GM15510 (cell line): Measurements from ENCODE around the gene CARMIL1.

Experiments used
- POLR2A ChIP-seq: IDR thresholded peaks from 3 replicates; pipeline ENCODE4 v1.6.1; 2011; ENCODE audit warnings: borderline replicate concordance; ENCODE audit not compliant: insufficient read length; ENCODE audit errors: extremely low read depth

Gene CARMIL1

GRCh38 chr6:25266456-25267100 is 12.6 kb upstream of the CARMIL1 start:
- no peak for TF ChIP-seq POLR2A

GRCh38 chr6:25267662-25268061 is 11.5 kb upstream of the CARMIL1 start:
- TF ChIP-seq POLR2A: no peak

- TF ChIP-seq POLR2A: no peak
These were observed 8.6 kb upstream of the CARMIL1 start for GRCh38 chr6:25270559-25270958.

DNA sequence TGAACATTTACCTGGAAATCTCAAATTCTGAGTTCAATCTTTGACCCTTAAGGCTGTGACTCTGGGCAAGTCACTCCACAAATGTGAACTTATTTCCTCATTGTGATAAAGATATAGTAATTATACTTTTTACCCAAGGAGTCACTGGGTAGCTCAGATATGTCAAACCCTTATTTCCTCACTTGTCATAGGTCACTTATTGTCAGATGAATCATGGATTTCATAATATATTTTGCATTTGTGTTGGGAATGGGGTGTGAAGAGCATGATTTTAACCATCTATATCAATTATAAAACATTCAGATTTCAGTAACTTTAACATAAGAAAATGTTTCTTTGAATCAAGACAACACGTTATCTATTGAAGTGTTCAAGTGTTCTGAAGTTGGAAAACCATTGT is 3.7 kb upstream of the CARMIL1 start:
- TF ChIP-seq POLR2A: no peak

DNA sequence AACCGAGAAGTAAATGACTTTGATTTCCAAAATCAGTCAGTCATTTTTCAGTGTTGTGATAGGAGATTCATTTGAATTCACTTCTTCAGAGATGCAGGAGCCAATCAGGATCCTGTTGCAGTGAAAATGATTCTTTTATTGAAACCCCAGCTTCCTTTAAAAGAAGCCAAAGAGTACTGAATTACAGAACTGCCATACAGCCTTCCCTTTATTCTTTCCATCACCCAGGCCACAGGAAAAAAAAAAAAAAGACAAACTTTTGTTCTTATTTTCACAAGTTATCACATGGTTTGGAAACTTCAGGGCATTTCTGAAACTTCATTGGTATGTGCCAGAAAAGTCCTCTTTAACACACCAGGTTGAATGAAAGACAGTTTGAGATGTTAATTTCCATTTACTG is 1.8 kb upstream of the CARMIL1 start:
- no peak for TF ChIP-seq POLR2A

- no peak for TF ChIP-seq POLR2A
These were observed 1.3 kb upstream of the CARMIL1 start for GRCh38 chr6:25277857-25278256.

- no peak for TF ChIP-seq POLR2A
These were observed 787 bp upstream of the CARMIL1 start for GRCh38 chr6:25278261-25278913.

GRCh38 chr6:25279748-25280343 is 672 bp downstream of the CARMIL1 start:
- TF ChIP-seq POLR2A: no peak

DNA sequence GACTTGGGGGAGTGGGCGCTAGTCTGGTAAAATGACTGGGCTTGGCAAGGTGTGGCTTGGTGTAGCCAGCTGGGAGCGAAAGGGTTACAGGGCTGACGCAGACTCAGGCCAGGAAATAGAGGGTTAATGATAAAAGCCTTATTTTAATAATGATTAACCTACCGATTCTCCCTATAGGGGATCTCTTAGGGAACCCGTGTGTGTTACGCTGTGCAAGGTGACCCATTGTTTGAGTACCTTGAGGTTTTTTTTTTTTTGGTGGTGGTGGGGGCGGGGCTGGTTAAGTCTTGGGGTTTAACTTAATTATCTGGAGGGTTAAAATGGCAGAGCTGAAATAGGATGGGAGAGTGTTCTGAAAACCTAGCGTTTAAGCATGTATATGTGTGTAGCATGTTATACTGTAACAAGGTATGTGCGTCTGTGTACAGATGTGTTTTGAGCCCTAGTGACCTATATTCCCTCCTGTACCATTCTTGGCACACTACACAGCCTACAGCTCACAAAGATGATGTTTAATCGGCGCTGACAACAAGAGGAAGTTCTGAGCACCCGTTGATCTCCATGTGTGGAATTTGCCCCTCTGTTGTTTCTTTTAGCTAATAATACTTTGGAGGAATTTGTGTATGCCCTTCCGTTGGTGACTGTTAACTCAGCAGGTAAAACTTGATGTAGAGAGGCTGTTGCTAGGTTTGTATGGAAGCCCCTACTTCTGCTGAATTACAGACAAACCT is 1.3 kb downstream of the CARMIL1 start:
- no peak for TF ChIP-seq POLR2A

DNA sequence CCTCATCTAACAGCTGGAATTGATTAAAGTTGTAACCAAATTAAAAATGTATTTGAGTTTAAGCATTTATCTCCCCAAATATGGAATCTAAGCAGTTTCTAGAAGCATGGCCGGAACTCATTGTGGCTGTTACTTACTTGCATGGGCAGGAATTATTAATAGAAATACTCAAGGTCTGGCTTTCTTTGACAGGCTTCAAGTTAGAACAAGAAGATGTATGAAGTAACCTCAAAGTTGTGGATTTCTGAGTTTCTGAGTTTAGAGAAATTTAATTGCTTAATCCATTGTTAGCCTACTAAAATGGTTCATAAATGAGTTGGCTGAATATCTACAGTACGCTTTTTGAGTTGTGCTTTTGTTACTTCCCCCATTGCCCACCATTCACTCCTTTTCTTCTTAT is 7.7 kb downstream of the CARMIL1 start:
- no peak for TF ChIP-seq POLR2A

GRCh38 chr6:25287941-25288340 is 8.8 kb downstream of the CARMIL1 start:
- TF ChIP-seq POLR2A: no peak

- no peak for TF ChIP-seq POLR2A
These were observed 9.3 kb downstream of the CARMIL1 start for GRCh38 chr6:25288518-25288917.

DNA sequence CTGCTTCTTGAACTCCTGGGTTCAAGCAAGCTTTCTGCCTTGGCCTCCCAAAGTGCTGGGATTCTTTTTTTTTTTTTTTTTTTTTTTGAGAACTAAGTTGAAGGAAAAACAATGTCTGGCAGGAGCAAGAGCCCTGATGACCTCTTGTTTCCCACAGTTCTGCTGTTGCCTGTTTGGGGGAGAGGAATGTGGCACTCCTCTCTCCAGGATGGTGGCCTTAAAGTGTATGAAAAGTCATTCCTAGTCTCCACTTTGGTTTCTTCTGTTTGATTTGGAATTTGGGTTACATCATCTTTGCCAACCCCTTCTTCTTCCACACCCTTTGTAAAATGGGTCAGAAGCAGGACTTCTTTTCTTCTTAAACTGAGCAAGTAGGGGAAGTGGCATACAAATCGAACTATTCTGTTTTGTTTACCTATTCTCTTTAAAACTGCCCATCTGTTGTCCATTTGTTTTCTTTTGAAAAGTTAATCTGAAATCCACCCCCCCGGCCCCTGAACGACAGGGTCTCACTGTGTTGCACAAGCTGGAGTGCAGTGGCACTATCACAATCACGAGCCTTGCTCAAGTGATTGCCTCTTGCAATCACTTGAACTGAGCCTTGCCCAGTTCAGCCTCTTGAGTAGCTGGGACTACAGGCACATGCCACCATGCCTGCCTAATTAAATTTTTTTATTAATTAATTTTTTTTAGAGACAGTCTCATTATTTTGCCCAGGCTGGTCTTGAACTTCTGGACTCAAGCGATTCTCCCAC is 11.3 kb downstream of the CARMIL1 start:
- TF ChIP-seq POLR2A: no peak

- no peak for TF ChIP-seq POLR2A
These were observed 13.2 kb downstream of the CARMIL1 start for GRCh38 chr6:25292384-25292783.

GRCh38 chr6:25295651-25296050 is 16.5 kb downstream of the CARMIL1 start:
- no peak for TF ChIP-seq POLR2A
